Measurements from ENCODE around the gene TNPO3.
"Not testable (repeated sequence)": the region's sequence is repeated elsewhere in the genome, so short reads cannot be mapped to it uniquely, and the experiment has no call there.

Gene TNPO3

GRCh38 chr7:128946936-128947830, 107.7 kb downstream of the TNPO3 start:
- H3K36me3 ChIP-seq (ENCODE audit: control insufficient read depth, insufficient read depth, low read length): peaks cover 2% of the 10 kb centered on the region
- no peak overlapping the region for H3K27ac ChIP-seq (ENCODE audit: low read depth, low read length)
- no peaks in the 10 kb centered on the region for H3K4me1 ChIP-seq (ENCODE audit: control insufficient read depth, insufficient read depth, low read length)
- no peak overlapping the region for H3K9ac ChIP-seq (ENCODE audit: low read length)
- no peaks in the 10 kb centered on the region for H3K27me3 ChIP-seq (ENCODE audit: control insufficient read depth, insufficient read depth, low read length)
- no peak overlapping the region for H3K4me3 ChIP-seq (ENCODE audit: low read length)

- H3K4me3 ChIP-seq (ENCODE audit: low read length): no peak overlapping the region
- H3K9ac ChIP-seq (ENCODE audit: low read length): no peak overlapping the region
- H3K27ac ChIP-seq (ENCODE audit: low read depth, low read length): no peak overlapping the region
- H3K27me3 ChIP-seq (ENCODE audit: control insufficient read depth, insufficient read depth, low read length): no peaks in the 10 kb centered on the region
- H3K4me1 ChIP-seq (ENCODE audit: control insufficient read depth, insufficient read depth, low read length): no peaks in the 10 kb centered on the region
- H3K36me3 ChIP-seq (ENCODE audit: control insufficient read depth, insufficient read depth, low read length): peaks cover 2% of the 10 kb centered on the region
Observed at GRCh38 chr7:128945668-128946366, 109.1 kb downstream of the TNPO3 start.

GRCh38 chr7:128944487-128945236, 110.2 kb downstream of the TNPO3 start:
- peaks cover 2% of the 10 kb centered on the region for H3K36me3 ChIP-seq (ENCODE audit: control insufficient read depth, insufficient read depth, low read length)
- no peaks in the 10 kb centered on the region for H3K4me1 ChIP-seq (ENCODE audit: control insufficient read depth, insufficient read depth, low read length)
- no peak overlapping the region for H3K27ac ChIP-seq (ENCODE audit: low read depth, low read length)
- no peaks in the 10 kb centered on the region for H3K27me3 ChIP-seq (ENCODE audit: control insufficient read depth, insufficient read depth, low read length)
- H3K4me3 ChIP-seq (ENCODE audit: low read length): no peak overlapping the region
- H3K9ac ChIP-seq (ENCODE audit: low read length): no peak overlapping the region

GRCh38 chr7:128943251-128943650, 111.7 kb downstream of the TNPO3 start:
- H3K9ac ChIP-seq (ENCODE audit: low read length); H3K27ac ChIP-seq (ENCODE audit: low read depth, low read length); H3K27me3 ChIP-seq (ENCODE audit: control insufficient read depth, insufficient read depth, low read length); H3K36me3 ChIP-seq (ENCODE audit: control insufficient read depth, insufficient read depth, low read length); H3K4me1 ChIP-seq (ENCODE audit: control insufficient read depth, insufficient read depth, low read length); H3K4me3 ChIP-seq (ENCODE audit: low read length): not testable (repeated sequence)

GRCh38 chr7:128941946-128942526, 112.9 kb downstream of the TNPO3 start:
- peaks cover 2% of the 10 kb centered on the region for H3K27me3 ChIP-seq (ENCODE audit: control insufficient read depth, insufficient read depth, low read length)

GRCh38 chr7:128941323-128941890, 113.5 kb downstream of the TNPO3 start:
- H3K4me3 ChIP-seq (ENCODE audit: low read length): no peak overlapping the region
- peaks cover 2% of the 10 kb centered on the region for H3K27me3 ChIP-seq (ENCODE audit: control insufficient read depth, insufficient read depth, low read length)
- H3K4me1 ChIP-seq (ENCODE audit: control insufficient read depth, insufficient read depth, low read length): no peaks in the 10 kb centered on the region
- H3K36me3 ChIP-seq (ENCODE audit: control insufficient read depth, insufficient read depth, low read length): no peaks in the 10 kb centered on the region
- no peak overlapping the region for H3K27ac ChIP-seq (ENCODE audit: low read depth, low read length)
- no peak overlapping the region for H3K9ac ChIP-seq (ENCODE audit: low read length)

More at GRCh38 chr7:128941946-128942526, 112.9 kb downstream of the TNPO3 start:
- no peak overlapping the region for H3K4me3 ChIP-seq (ENCODE audit: low read length)
- H3K9ac ChIP-seq (ENCODE audit: low read length): no peak overlapping the region
- no peaks in the 10 kb centered on the region for H3K4me1 ChIP-seq (ENCODE audit: control insufficient read depth, insufficient read depth, low read length)
- no peaks in the 10 kb centered on the region for H3K36me3 ChIP-seq (ENCODE audit: control insufficient read depth, insufficient read depth, low read length)
- H3K27ac ChIP-seq (ENCODE audit: low read depth, low read length): no peak overlapping the region

- Histone ChIP-seq H3K36me3 (ENCODE audit: control insufficient read depth, insufficient read depth, low read length) (no peaks in the 10 kb centered on the region), H3K9ac (ENCODE audit: low read length) (no peak overlapping the region), H3K27me3 (ENCODE audit: control insufficient read depth, insufficient read depth, low read length) (peaks cover 2% of the 10 kb centered on the region), H3K4me3 (ENCODE audit: low read length) (peak overlapping the region; percentile 36), H3K4me1 (ENCODE audit: control insufficient read depth, insufficient read depth, low read length) (no peaks in the 10 kb centered on the region), H3K27ac (ENCODE audit: low read depth, low read length) (no peak overlapping the region)
Observed at GRCh38 chr7:128940494-128941322, 114.2 kb downstream of the TNPO3 start.

- no peak overlapping the region for H3K27ac ChIP-seq (ENCODE audit: low read depth, low read length)
- no peaks in the 10 kb centered on the region for H3K36me3 ChIP-seq (ENCODE audit: control insufficient read depth, insufficient read depth, low read length)
- H3K4me1 ChIP-seq (ENCODE audit: control insufficient read depth, insufficient read depth, low read length): no peaks in the 10 kb centered on the region
- H3K9ac ChIP-seq (ENCODE audit: low read length): no peak overlapping the region
- peaks cover 2% of the 10 kb centered on the region for H3K27me3 ChIP-seq (ENCODE audit: control insufficient read depth, insufficient read depth, low read length)
- H3K4me3 ChIP-seq (ENCODE audit: low read length): no peak overlapping the region
Observed at GRCh38 chr7:128939861-128940410, 115.0 kb downstream of the TNPO3 start.

GRCh38 chr7:128939075-128939860, 115.6 kb downstream of the TNPO3 start:
- peaks cover 2% of the 10 kb centered on the region for H3K27me3 ChIP-seq (ENCODE audit: control insufficient read depth, insufficient read depth, low read length)
- no peaks in the 10 kb centered on the region for H3K36me3 ChIP-seq (ENCODE audit: control insufficient read depth, insufficient read depth, low read length)
- H3K9ac ChIP-seq (ENCODE audit: low read length): no peak overlapping the region
- H3K4me3 ChIP-seq (ENCODE audit: low read length): no peak overlapping the region
- no peak overlapping the region for H3K27ac ChIP-seq (ENCODE audit: low read depth, low read length)
- no peaks in the 10 kb centered on the region for H3K4me1 ChIP-seq (ENCODE audit: control insufficient read depth, insufficient read depth, low read length)

- no peak overlapping the region for H3K9ac ChIP-seq (ENCODE audit: low read length)
- peaks cover 2% of the 10 kb centered on the region for H3K27me3 ChIP-seq (ENCODE audit: control insufficient read depth, insufficient read depth, low read length)
- H3K4me1 ChIP-seq (ENCODE audit: control insufficient read depth, insufficient read depth, low read length): no peaks in the 10 kb centered on the region
- peak overlapping the region; percentile 75 for H3K4me3 ChIP-seq (ENCODE audit: low read length)
- H3K36me3 ChIP-seq (ENCODE audit: control insufficient read depth, insufficient read depth, low read length): no peaks in the 10 kb centered on the region
- no peak overlapping the region for H3K27ac ChIP-seq (ENCODE audit: low read depth, low read length)
Observed at GRCh38 chr7:128938544-128939074, 116.3 kb downstream of the TNPO3 start.

Data from rectal smooth muscle tissue (tissue), 1 donor.